Activated T-helper 2 cell treated with anti-CD3 and anti-CD28 coated beads, Interferon-gamma antibody, Interleukin-2, Interleukin-4, amounts not matched to agents 10 μg/mL and 5 μg/mL and 100 μg/mL, durations not matched to agents 14 hours and 24 hours and 36 hours (primary cell): ENCODE data around the gene MEX3D. TPM values are rescaled to one million over a fixed set of nuclear protein-coding genes. Genes with fewer than 3 reads are reported as not detected.

Source experiments
- DNase-seq: peaks from one replicate; pipeline ENCODE4 v3.0.0; 2021; ENCODE audit warnings: low spot score
- H3K27ac Mint-ChIP-seq: one replicate; pipeline ENCODE4 v1.8.0; 2021; ENCODE audit warnings: mixed read lengths
- H3K27me3 Mint-ChIP-seq: one replicate; pipeline ENCODE4 v1.8.0; 2021; ENCODE audit warnings: low read depth, mixed read lengths
- H3K36me3 Mint-ChIP-seq: one replicate; pipeline ENCODE4 v1.8.0; 2021; ENCODE audit warnings: low read depth, mixed read lengths
- H3K4me1 Mint-ChIP-seq: one replicate; pipeline ENCODE4 v1.8.0; 2021; ENCODE audit warnings: low read depth, mixed read lengths
- H3K4me3 Mint-ChIP-seq: one replicate; pipeline ENCODE4 v1.8.0; 2021; ENCODE audit warnings: low read depth, mild to moderate bottlenecking, moderate library complexity, mixed read lengths
- H3K9me3 Mint-ChIP-seq: one replicate; pipeline ENCODE4 v1.8.0; 2021; ENCODE audit warnings: mixed read lengths
- intact Hi-C: fragments of 100-400 bp; cut with micrococcal nuclease; formaldehyde crosslinking; loops from one replicate; pipeline ENCODE4 v1.15.1; 2023
- total RNA-seq: library from RNA; stranded (reverse); gene quantifications from 2 replicates; pipeline ENCODE4 v1.2.3, GENCODE V29; 2022

MEX3D gene
- total RNA-seq, 1 donor from 2014 or later, result 15.4 TPM

GRCh38 chr19:1505991-1506881 is 61.9 kb downstream of the MEX3D start:
- H3K36me3 Mint-ChIP-seq, result peaks cover 3% of the 10 kb centered on the region
- intact Hi-C loops, result no loop called here
- no peaks in the 10 kb centered on the region for H3K9me3 Mint-ChIP-seq
- peaks cover 6% of the 10 kb centered on the region for H3K27me3 Mint-ChIP-seq
- H3K27ac Mint-ChIP-seq, result no peak overlapping the region
- H3K4me3 Mint-ChIP-seq, result no peak overlapping the region
- peaks cover 12% of the 10 kb centered on the region for H3K4me1 Mint-ChIP-seq
- no peak for DNase-seq

- Mint-ChIP-seq H3K9me3 (no peaks in the 10 kb centered on the region), H3K27me3 (peaks cover 5% of the 10 kb centered on the region), H3K27ac (no peak overlapping the region), H3K4me1 (peaks cover 11% of the 10 kb centered on the region), H3K36me3 (peaks cover 3% of the 10 kb centered on the region), H3K4me3 (no peak overlapping the region)
- DNase-seq, result no peak
- intact Hi-C loops, result no loop called here
These were observed 63.1 kb downstream of the MEX3D start for GRCh38 chr19:1505012-1505411.

Other genes starting within 250 kb of the MEX3D start
- 88.7 and 104 TPM in 2 replicates for gene NDUFS7, start 184.4 kb downstream of the MEX3D start, total RNA-seq
- gene GAMT, start 166.8 kb downstream of the MEX3D start, total RNA-seq, result 30.6 and 33.9 TPM in 2 replicates
- gene DAZAP1, start 160.7 kb downstream of the MEX3D start, total RNA-seq, result 282 and 290 TPM in 2 replicates
- 1,450 and 1,471 TPM in 2 replicates for gene RPS15, start 129.9 kb downstream of the MEX3D start, total RNA-seq
- gene APC2, start 118.2 kb downstream of the MEX3D start, total RNA-seq, result 0.07 and 0.21 TPM in 2 replicates
- 33.0 and 37.9 TPM in 2 replicates for gene C19orf25, start 89.1 kb downstream of the MEX3D start, total RNA-seq
- 2.1 and 2.6 TPM in 2 replicates for gene PCSK4, start 78.0 kb downstream of the MEX3D start, total RNA-seq
- gene REEP6, start 77.1 kb downstream of the MEX3D start, total RNA-seq, result 1.6 and 2.1 TPM in 2 replicates
- gene ADAMTSL5, start 55.3 kb downstream of the MEX3D start, total RNA-seq, result 4.9 and 6.4 TPM in 2 replicates
- gene PLK5, start 44.2 kb downstream of the MEX3D start, total RNA-seq, result not detected in 2 replicates
- 123 and 125 TPM in 2 replicates for gene MBD3, start 24.5 kb upstream of the MEX3D start, total RNA-seq
- 163 and 184 TPM in 2 replicates for gene UQCR11, start 37.1 kb upstream of the MEX3D start, total RNA-seq
- 153 and 173 TPM in 2 replicates for gene TCF3, start 84.3 kb upstream of the MEX3D start, total RNA-seq
- not detected in 2 replicates for gene ONECUT3, start 185.2 kb upstream of the MEX3D start, total RNA-seq
- gene ATP8B3, start 244.0 kb upstream of the MEX3D start, total RNA-seq, result 11.3 and 11.5 TPM in 2 replicates